ELR (cell line): ENCODE measurements around the gene APP.

Source experiments
- DNase-seq: peaks from one replicate; pipeline ENCODE4 v3.0.0-alpha.2; 2015; ENCODE audit warnings: low read depth

APP gene

GRCh38 chr21:25863747-25864146 lies 306.8 kb downstream of the APP start:
- no peak for DNase-seq

- DNase-seq = no peak
Measured at GRCh38 chr21:25863031-25863430, 307.5 kb downstream of the APP start.

DNA sequence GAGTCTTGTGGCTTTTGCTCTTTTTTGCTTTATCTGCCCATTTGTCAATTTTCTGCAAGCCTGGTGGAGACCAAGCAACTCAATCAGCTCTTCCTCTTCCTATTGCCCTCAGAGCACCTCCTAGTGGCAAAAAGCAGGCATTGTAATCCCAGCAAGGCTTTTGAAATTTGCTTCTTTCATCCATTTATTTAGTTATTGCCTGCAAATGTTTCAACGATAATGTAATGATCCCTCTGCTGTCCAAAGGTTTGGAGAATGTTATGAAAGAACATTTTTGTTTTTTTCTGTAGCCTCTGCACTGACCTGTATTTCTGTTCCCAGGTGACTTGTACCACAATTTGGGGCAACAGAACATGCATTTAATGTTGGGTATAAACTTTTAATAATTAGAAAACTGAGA lies 308.0 kb downstream of the APP start:
- peak; percentile 50 for DNase-seq

DNA sequence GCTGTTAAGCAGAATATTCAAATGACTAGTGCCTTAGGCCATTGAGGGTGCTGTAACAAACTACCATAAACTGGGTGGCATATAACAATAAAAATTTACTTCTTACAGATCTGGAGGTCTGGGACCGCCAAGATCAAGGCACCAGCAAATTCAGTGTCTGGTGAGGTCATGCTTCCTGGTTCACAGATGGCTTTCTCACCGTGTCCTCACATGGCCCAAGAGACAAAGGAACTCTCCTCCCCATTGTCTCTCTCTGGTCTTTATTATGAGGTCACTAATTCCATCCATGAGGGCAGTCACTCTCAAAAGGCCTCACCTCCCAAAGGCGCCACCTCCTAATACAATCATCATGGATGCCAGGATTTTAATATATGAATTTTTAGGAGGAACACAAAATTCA lies 308.5 kb downstream of the APP start:
- no peak for DNase-seq

DNA sequence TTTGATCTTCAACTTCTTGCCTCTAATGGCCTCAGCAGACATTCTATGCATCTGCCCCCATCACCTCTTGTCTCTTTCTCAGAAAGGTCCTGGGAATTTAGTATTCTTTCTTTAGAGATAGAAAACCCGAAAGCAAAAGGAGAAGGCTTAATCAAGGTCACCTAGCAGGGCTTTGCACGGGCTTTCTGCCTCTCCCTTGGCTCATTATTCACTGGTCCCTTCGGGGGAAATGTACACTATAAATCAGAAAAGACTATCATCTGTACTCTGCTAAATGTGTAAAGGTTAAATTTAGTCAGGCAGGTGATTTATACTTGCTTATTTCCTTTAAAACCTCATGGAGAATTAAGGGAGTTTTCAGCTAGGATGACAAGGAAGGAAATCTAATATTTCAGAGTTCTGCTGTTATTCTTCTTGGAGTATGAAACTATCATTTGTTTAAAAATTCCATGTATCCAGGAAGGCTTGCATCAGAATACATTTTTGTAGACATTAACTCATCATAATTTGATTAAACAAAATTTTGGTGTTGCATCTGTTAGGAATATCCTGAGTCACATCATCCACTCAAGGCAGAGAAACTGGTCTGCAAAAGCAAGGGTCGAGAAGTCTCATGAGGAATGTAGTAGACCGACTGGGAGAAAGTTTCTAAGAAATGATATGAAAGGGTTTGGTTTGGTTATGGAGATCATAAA lies 311.2 kb downstream of the APP start:
- no peak for DNase-seq

DNA sequence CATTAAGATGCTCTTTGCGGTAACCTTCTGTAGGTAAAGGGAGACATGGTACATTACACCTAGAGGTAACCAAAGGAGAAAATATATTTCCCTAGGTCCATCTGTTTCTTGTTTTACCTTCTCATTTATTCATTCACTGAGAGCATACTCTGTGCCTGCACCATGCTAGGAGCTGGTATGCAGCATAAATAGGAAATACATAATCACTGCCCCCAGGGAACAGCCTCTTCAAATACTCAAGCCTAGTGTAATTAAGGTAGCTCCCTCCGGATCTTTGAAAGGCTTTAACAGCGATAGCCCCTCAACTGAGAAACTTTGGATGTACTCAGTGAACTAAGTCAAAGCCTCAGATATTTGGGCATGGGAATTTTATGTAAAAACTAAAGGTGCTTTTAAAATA lies 312.2 kb downstream of the APP start:
- no peak for DNase-seq

GRCh38 chr21:25857308-25858074 lies 313.1 kb downstream of the APP start:
- DNase-seq = no peak

DNA sequence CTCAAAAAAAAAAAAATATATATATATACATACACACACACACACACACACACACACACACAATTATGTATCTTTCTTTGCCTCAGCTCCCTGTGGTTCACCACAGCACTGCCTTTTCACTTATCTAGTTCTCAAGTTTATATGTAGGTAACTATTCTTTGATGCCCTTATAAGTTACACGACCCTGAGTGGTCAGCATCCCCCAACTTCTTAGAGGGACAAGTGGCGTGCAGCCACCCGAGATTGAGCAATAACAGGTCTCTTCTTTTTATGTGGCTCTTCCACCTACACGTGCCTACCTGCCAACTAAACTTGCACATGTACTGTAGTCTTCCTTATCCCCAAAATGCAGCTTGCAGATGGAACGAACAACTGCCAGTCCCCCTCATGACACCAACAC lies 315.0 kb downstream of the APP start:
- no peak for DNase-seq

GRCh38 chr21:25850126-25850842 lies 320.3 kb downstream of the APP start:
- no peak for DNase-seq

- no peak for DNase-seq
Measured at GRCh38 chr21:25848309-25848708, 322.3 kb downstream of the APP start.

- DNase-seq = peak; percentile 57
Measured at GRCh38 chr21:25845729-25846256, 324.8 kb downstream of the APP start.

GRCh38 chr21:25842925-25843324 lies 327.6 kb downstream of the APP start:
- no peak for DNase-seq

DNA sequence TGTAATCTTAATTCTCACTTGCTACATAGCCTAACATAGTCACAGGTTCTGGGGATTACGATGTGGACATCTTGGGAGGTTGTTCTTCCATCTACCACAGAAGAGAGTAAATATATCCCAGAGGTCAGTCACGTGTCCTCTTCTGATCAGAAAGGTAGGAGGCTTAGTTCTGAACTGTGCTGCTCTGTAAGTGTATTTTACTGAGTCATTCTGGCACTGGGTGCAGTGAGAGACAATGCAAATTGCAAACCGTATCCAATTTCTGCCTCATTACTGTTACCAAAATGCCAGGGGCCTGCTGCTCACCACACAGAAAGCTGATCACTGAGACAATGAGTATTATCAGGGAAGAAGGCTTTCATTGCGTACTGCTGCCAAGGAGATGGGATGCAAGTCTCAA lies 331.8 kb downstream of the APP start:
- DNase-seq = no peak

DNA sequence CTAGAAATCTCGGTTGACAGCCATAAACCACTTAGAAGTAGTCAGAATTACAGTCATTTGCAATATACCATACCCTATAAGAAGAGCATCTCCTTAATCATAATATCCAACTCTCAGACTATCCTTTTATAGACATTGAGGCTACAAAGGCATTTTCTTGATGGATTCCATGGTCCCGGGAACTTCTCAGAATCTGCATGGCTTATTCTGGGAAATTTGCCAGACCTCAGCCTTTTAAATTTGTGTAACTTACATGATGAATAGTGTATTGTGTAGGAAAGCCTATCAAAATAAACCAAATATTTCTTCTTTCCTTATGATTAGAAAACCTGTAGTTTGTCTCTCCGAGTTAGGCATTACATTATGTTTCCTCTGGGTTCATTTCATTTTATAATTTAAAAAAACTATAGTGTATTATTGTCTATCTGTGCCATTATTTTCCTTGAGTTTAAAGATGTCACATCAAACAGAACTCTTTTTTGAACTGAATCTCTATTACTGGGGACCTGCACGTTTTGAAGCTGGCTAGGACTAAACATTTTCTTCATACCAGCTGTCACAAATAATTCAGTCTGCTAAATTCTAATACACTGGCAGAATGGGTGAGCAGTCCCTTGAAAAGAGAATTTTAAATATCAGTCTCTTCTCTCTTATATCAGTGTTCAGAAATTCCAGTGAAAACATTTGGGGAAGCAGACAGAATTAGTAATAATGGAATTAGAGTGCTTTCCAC lies 332.9 kb downstream of the APP start:
- peak; percentile 55 for DNase-seq

DNA sequence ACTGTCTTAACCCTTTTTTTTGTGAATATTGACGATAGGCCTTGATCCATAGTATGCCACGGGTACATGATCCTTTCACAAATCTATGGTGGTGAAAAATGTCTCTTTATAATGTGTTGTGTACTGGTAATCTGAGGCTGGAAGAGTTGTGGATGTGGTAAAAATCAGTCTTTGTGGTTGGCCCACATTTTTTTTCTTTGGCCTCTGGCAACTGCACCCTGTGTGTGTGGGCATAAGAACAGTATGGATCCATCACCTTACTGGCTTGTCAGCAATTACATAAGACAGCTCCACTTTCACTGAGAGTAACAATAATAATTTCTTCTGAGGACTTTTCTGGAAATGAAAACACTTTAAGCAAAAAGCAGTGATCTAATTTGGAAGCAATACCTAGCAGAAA lies 334.2 kb downstream of the APP start:
- DNase-seq = no peak

DNA sequence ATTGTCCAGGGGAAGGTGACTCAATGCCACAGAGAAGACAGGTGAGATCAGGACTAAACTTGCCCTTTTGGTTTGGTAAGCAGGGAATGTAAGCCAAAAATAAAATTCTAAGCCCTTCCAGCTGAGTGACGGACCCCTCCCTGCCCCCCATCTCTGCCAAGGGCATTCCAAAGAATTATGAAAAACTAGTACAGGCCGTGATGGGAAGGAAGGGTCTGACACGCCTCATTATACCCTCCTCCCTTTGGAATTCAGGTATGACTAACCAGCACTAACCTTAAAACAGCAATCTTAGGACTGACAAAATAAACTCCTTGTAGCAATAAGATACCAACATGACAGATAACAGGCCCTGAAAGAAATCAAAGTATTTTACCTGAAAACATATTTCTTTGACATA lies 336.2 kb downstream of the APP start:
- peak; percentile 12 for DNase-seq

GRCh38 chr21:25831300-25831960 lies 339.1 kb downstream of the APP start:
- peak; percentile 68 for DNase-seq
